ENCODE data around the gene PRDM16. TPM values are rescaled to one million over a fixed set of nuclear protein-coding genes. Genes with fewer than 3 reads are reported as not detected.

The PRDM16 gene
- total RNA-seq, 4 donors from 2014 or later, result 15.7 to 54.3 (median 27.6) TPM

DNA sequence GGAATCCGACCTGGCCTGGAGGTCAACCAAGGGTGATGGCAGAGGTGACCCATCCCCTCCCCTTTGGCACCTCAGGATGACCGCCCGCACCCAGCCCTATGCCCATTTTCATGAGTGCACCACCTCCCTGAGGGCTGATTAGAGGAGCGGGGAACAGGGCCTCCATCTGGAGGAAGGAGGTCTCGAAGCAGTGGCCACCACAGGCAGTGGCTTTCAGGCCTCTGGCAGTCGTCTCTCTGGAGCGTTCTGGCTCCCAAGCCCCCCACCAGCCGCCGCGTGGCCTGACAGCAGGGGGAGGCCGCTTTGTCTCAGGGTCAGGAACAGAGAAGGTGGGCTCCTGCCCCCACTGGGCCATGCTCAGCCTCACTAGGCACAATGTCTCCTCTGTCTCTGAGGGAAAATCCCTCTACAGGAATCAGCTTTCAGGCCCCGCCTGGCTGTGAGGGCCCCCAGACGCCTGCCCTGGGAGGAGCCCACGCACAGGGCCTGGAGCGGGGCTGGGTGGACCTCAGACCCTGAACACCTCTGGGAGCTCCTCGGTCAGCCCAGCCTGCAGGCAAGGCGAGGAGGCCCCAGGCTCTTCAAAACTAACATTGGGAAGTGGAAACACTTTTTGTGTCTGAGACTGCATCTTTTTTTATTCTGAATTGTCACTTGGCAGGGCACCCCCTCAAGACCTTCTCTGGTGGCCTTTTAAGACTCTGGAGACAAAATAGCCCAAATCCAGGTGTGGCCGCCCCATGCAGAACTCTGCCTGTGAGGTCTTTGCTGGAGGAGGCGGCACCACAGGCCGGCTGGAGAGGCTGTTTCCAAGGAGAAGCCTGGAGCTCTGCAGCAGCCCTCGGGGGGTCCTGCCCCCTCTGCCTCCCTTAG is 257.7 kb downstream of the PRDM16 start:
- Histone ChIP-seq H3K36me3 (no peaks in the 10 kb centered on the region), H3K4me3 (replicated peaks in 1 of 3) (no peak overlapping the region), H3K9me3 (no peaks in the 10 kb centered on the region), H3K27me3 (no peaks in the 10 kb centered on the region), H3K27ac (peak overlapping the region; percentile 50 to 70 (median 66)), H3K4me1 (peaks cover 41 to 66% of the 10 kb centered on the region in 2 donors)
- no peak for DNase-seq
- no peak for TF ChIP-seq POLR2A (IDR thresholded peaks at IDR 0.05)
- TF ChIP-seq, protein P1, sequence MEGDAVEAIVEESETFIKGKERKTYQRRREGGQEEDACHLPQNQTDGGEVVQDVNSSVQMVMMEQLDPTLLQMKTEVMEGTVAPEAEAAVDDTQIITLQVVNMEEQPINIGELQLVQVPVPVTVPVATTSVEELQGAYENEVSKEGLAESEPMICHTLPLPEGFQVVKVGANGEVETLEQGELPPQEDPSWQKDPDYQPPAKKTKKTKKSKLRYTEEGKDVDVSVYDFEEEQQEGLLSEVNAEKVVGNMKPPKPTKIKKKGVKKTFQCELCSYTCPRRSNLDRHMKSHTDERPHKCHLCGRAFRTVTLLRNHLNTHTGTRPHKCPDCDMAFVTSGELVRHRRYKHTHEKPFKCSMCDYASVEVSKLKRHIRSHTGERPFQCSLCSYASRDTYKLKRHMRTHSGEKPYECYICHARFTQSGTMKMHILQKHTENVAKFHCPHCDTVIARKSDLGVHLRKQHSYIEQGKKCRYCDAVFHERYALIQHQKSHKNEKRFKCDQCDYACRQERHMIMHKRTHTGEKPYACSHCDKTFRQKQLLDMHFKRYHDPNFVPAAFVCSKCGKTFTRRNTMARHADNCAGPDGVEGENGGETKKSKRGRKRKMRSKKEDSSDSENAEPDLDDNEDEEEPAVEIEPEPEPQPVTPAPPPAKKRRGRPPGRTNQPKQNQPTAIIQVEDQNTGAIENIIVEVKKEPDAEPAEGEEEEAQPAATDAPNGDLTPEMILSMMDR (IDR thresholded peaks at IDR 0.05), result no peak
- intact Hi-C loops (cut with DNase I), result no loop called here
- 78 to 84% methylated on average over 12 to 21 of the region's 21 CpGs for WGBS, 2 donors

DNA sequence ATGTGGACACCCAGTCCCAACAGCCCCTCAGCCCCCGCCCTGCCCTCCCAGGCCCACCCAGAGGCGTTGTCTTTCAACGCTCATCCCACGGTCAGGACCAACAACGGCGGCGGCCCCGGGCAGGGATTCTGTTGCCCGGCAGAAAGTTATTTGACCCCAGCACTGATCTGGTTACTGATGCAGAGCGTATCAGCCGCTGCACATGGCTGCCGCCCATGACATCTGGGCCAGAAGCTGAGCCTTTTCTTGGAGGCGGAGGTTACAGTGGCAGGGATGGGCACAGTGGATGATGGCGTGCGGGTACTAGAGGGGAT is 258.3 kb downstream of the PRDM16 start:
- no peaks in the 10 kb centered on the region for H3K9me3 ChIP-seq
- H3K36me3 ChIP-seq, result no peaks in the 10 kb centered on the region
- no peak for TF ChIP-seq POLR2A (IDR thresholded peaks at IDR 0.05)
- TF ChIP-seq, protein P1 (IDR thresholded peaks at IDR 0.05), result no peak
- intact Hi-C loops (cut with DNase I), result no loop called here
- H3K4me3 ChIP-seq (replicated peaks in 1 of 3), result no peak overlapping the region
- DNase-seq, result peak; percentile 73 to 75
- WGBS, 2 donors, result 49 to 88% methylated on average over 4 to 14 of the region's 15 CpGs
- H3K4me1 ChIP-seq, result peaks cover 41 to 65% of the 10 kb centered on the region in 2 donors
- peak overlapping the region; percentile 50 to 70 (median 66) for H3K27ac ChIP-seq
- H3K27me3 ChIP-seq, result no peaks in the 10 kb centered on the region

DNA sequence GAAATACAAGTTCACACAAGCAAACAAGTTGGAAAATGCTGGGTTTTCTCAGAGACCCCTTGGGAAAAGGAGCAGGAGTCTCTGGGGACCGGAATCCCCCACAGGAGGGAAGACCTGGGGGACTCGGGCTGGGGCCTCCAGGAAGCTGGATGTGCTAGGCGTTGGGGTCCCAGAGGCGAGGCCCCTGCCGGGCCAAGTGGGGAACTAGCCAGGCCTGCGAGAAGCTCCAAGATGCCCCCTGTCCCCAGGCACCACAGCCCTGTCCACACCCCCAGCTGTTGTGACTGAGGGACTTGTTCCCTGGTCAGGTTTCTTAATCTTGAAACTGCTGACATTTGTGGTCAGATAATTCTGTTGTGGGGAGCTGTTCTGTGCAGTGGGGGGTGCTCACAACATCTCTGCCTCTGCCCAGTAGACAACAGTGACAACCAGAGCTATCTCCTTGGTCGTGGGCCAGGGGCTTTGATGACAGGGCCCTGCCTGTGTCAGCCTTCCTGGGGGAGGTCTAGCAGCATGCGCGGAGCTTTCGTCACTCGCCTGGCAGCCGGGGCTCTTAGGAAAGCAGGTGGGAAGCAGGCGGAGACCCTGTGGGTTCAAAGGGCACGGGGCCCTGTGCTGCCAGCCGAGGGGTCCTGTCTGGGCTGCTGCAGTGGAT is 259.1 kb downstream of the PRDM16 start:
- TF ChIP-seq, protein P1 (IDR thresholded peaks at IDR 0.05), result no peak
- no peak for TF ChIP-seq POLR2A (IDR thresholded peaks at IDR 0.05)
- intact Hi-C loops (cut with DNase I), result no loop called here

DNA sequence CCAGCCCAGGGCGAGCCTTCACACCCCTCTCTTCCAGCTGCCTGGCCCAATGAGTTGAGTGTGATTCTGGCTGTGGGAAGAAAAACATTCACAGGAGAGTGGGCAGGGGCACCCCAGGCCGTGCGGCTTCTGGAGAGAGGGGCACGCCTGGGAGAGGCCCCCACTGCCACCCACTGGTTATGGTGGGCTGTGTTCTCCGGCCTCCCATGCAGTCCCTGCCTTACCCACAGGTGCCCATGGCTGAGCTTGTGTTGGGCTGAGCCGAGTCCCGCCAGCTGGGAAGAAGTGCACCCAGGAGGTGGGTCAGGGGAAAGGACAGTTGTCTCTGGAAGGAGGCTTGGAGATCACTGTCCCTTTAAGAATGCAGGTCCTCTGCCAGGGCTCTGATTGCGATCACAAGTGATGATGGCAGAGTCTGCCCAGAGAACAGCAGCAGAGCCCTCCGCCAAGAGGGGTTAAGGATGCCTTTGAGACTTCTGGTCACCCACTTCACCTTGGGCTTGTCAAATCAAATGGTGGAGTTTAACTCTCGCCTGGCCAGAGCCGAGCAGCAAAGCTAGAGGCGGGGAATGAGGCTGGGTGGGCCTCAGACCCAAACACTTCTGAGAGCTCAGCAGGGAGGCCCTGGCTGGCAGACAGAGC is 260.8 kb downstream of the PRDM16 start:
- no peaks in the 10 kb centered on the region for H3K27me3 ChIP-seq
- H3K27ac ChIP-seq, result peak overlapping the region; percentile 49 to 71 (median 66)
- DNase-seq, result peak; percentile 68 to 81
- no peaks in the 10 kb centered on the region for H3K9me3 ChIP-seq
- WGBS, 2 donors, result 28 to 43% methylated on average over 4 to 11 of the region's 12 CpGs
- H3K4me1 ChIP-seq, result peaks cover 31 to 59% of the 10 kb centered on the region in 2 donors
- TF ChIP-seq POLR2A (IDR thresholded peaks at IDR 0.05), result no peak
- TF ChIP-seq, protein P1 (IDR thresholded peaks at IDR 0.05), result no peak
- H3K4me3 ChIP-seq (replicated peaks in 1 of 3), result no peak overlapping the region
- intact Hi-C loops (cut with DNase I), result no loop called here
- H3K36me3 ChIP-seq, result no peaks in the 10 kb centered on the region

More for the DNA sequence above, 259.1 kb downstream of the PRDM16 start:
- 84% methylated on average over 11 of the region's 15 CpGs for WGBS, 2 donors
- no peaks in the 10 kb centered on the region for H3K9me3 ChIP-seq
- peaks cover 33 to 58% of the 10 kb centered on the region in 2 donors for H3K4me1 ChIP-seq
- no peak for DNase-seq
- no peak overlapping the region for H3K4me3 ChIP-seq (replicated peaks in 1 of 3)
- H3K27me3 ChIP-seq, result no peaks in the 10 kb centered on the region
- no peaks in the 10 kb centered on the region for H3K36me3 ChIP-seq
- H3K27ac ChIP-seq, result peak overlapping the region; percentile 17 to 66 (median 50)

Data from thyroid gland (tissue), 4 donors.